Cardiac muscle cell (in vitro differentiated cells and primary cell): ENCODE data around the gene CXADR. TPM values are rescaled to one million over a fixed set of nuclear protein-coding genes. Genes with fewer than 3 reads are reported as not detected.

Experiments used
- DNase-seq, 2 donors: peaks; one replicate each; pipeline versions ENCODE4 v3.0.0 to v3.0.0-alpha.2; 2010 to 2017; ENCODE audit warnings: low read depth in 1 of 2, low spot score in 1 of 2
- H3K27ac ChIP-seq: fragments of 200-600 bp; sonication (generic); 2 replicates; pipeline ENCODE4 v1.5.1; 2016
- H3K27me3 ChIP-seq: fragments of 200-600 bp; sonication (generic); 2 replicates; pipeline ENCODE4 v1.6.0; 2016; ENCODE audit warnings: control low read depth
- H3K36me3 ChIP-seq: fragments of 200-600 bp; sonication (generic); 2 replicates; pipeline ENCODE4 v1.5.1; 2016; ENCODE audit warnings: control low read depth
- H3K4me1 ChIP-seq: fragments of 200-600 bp; sonication (generic); 2 replicates; pipeline ENCODE4 v1.8.1; 2017; ENCODE audit warnings: low read depth, mild to moderate bottlenecking, mixed run types
- H3K4me3 ChIP-seq: fragments of 200-600 bp; sonication (generic); 2 replicates; pipeline ENCODE4 v1.5.1; 2016; ENCODE audit warnings: mild to moderate bottlenecking
- H3K9me3 ChIP-seq: fragments of 200-600 bp; sonication (generic); 2 replicates; pipeline ENCODE4 v1.5.1; 2017; ENCODE audit warnings: low read depth, mild to moderate bottlenecking, control low read depth
- polyA plus RNA-seq: library from polyadenylated mRNA; unstranded; fragments of >200 nt; fragmentation: Nextera tagmentation; extraction: Ambion mirVana; gene quantifications from 2 replicates; pipeline ENCODE4 v1.2.1, GENCODE V29; 2016
- total RNA-seq: library from RNA; depleted of rRNA; stranded (reverse); fragments of >200 nt; gene quantifications from 2 replicates; pipeline ENCODE4 v1.2.3, GENCODE V29; 2016
- TF ChIP-seq, protein P1 (sequence below): IDR thresholded peaks from 2 replicates; pipeline ENCODE4 v1.5.1; 2012; ENCODE audit warnings: low read depth, mild to moderate bottlenecking, low read length

The CXADR gene
- total and polyA plus RNA-seq, 2 experiments from 2014 or later = 49.6 to 57.1 TPM

- TF ChIP-seq, protein P1, sequence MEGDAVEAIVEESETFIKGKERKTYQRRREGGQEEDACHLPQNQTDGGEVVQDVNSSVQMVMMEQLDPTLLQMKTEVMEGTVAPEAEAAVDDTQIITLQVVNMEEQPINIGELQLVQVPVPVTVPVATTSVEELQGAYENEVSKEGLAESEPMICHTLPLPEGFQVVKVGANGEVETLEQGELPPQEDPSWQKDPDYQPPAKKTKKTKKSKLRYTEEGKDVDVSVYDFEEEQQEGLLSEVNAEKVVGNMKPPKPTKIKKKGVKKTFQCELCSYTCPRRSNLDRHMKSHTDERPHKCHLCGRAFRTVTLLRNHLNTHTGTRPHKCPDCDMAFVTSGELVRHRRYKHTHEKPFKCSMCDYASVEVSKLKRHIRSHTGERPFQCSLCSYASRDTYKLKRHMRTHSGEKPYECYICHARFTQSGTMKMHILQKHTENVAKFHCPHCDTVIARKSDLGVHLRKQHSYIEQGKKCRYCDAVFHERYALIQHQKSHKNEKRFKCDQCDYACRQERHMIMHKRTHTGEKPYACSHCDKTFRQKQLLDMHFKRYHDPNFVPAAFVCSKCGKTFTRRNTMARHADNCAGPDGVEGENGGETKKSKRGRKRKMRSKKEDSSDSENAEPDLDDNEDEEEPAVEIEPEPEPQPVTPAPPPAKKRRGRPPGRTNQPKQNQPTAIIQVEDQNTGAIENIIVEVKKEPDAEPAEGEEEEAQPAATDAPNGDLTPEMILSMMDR = no peak
- DNase-seq = peak in 1 of 2 donors; percentile 40
- Histone ChIP-seq H3K4me1 (peaks cover 7% of the 10 kb centered on the region), H3K36me3 (no peaks in the 10 kb centered on the region), H3K9me3 (no peaks in the 10 kb centered on the region), H3K27me3 (no peaks in the 10 kb centered on the region), H3K4me3 (peak overlapping the region; percentile 96), H3K27ac (no peak overlapping the region)
Observed at GRCh38 chr21:17613242-17613676, 100.4 kb downstream of the CXADR start.

GRCh38 chr21:17616831-17617230 is 104.0 kb downstream of the CXADR start:
- Histone ChIP-seq H3K36me3 (no peaks in the 10 kb centered on the region), H3K27ac (no peak overlapping the region), H3K9me3 (no peaks in the 10 kb centered on the region), H3K4me1 (no peaks in the 10 kb centered on the region), H3K27me3 (no peaks in the 10 kb centered on the region), H3K4me3 (no peak overlapping the region)
- DNase-seq = no peak
- TF ChIP-seq, protein P1 = no peak

DNA sequence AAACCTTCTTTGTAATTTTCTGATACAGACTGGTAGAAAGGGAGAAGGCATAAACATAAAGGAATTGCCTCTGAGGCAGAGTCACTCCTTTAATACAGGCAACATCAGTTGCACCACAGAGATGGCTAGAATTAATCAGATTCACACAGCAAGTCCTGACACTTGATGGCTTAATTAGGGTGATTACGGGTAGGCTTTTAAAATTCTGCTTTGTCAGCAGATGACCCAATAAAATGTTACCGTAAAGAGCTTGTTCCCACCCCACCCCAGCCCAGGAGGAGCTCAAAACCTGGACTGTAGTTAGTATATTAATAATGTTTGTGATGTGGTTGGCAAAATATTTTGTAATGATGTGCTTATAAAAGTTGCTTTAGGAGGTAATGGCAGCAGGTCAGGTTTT is 109.2 kb downstream of the CXADR start:
- H3K36me3 ChIP-seq = no peaks in the 10 kb centered on the region
- H3K4me1 ChIP-seq = peaks cover 4% of the 10 kb centered on the region
- H3K4me3 ChIP-seq = no peak overlapping the region
- H3K27me3 ChIP-seq = no peaks in the 10 kb centered on the region
- DNase-seq = no peak
- no peak overlapping the region for H3K27ac ChIP-seq
- H3K9me3 ChIP-seq = no peaks in the 10 kb centered on the region
- TF ChIP-seq, protein P1 = no peak

DNA sequence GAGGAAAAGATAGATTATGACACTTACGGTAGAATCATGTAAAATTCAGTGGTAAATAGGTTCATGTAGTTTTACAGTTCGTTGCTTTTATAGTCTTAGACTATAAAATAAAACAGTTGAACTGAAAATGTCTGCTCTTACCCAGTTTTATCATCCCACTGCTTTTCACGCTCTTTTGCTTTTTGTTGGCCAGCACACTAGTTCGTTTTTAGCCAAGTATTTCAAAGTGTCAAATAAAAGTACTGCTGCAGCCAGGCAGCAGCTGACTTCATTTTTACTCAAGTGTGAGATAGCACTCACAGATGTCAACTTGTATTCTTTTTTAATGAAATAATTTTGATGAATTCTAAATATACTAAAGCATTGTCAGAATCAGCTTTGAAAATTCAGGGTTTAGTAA is 118.4 kb downstream of the CXADR start:
- Histone ChIP-seq H3K9me3 (no peaks in the 10 kb centered on the region), H3K4me3 (no peak overlapping the region), H3K27ac (no peak overlapping the region), H3K4me1 (peaks cover 6% of the 10 kb centered on the region), H3K36me3 (no peaks in the 10 kb centered on the region), H3K27me3 (no peaks in the 10 kb centered on the region)
- no peak for DNase-seq
- TF ChIP-seq, protein P1 = no peak

DNA sequence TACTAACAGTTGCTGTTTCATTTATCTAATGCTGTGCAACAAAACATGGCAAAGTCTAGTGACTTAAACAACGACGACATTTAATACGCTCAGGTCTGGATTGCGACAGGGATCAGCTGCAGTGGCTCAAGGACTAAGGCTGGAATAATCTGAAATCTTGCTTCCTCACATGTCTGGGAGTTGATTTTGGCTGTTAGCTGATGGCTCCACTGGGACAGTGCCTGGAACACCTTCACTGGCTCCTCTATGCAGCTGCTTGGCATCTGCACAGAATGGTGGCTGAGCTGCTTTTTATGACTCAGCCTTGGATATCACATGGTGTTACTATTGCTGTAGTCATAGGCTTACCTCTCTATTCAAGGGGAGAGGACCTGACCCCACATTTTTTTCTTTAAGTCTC is 123.9 kb downstream of the CXADR start:
- Histone ChIP-seq H3K27ac (no peak overlapping the region), H3K9me3 (no peaks in the 10 kb centered on the region), H3K36me3 (no peaks in the 10 kb centered on the region), H3K4me3 (no peak overlapping the region), H3K27me3 (no peaks in the 10 kb centered on the region), H3K4me1 (peaks cover 2% of the 10 kb centered on the region)
- TF ChIP-seq, protein P1 = no peak
- no peak for DNase-seq

DNA sequence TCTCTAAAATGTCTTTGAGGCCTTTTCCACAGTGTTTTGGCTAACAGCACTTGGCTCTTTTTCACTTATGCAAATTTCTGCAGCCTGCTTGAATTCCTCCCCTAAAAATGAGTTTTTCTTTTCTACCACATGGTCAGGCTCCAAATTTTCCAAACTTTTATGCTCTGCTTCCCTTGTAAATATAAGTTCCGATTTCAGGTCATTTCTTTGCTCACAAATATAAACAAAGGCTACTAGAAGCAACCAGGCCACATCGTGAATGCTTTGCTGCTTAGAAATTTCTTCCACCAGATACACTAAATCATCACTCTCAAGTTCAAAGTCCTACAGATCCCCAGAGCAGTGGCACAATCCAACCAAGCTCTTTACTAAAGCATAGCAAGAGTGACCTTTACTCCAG is 128.0 kb downstream of the CXADR start:
- TF ChIP-seq, protein P1 = no peak
- Histone ChIP-seq H3K4me3 (no peak overlapping the region), H3K4me1 (no peaks in the 10 kb centered on the region), H3K36me3 (no peaks in the 10 kb centered on the region), H3K27me3 (no peaks in the 10 kb centered on the region), H3K27ac (no peak overlapping the region), H3K9me3 (no peaks in the 10 kb centered on the region)
- no peak for DNase-seq
